Upper lobe of right lung (tissue), 1 donor: ENCODE data around the gene NHLRC4. TPM values are rescaled to one million over a fixed set of nuclear protein-coding genes. Genes with fewer than 3 reads are reported as not detected.

Experiments used
- ATAC-seq: fragments of 200-7000 bp; cut with Tn5 transposase; one replicate; pipeline ENCODE4 v1.9.1; 2020; ENCODE audit warnings: mild to moderate bottlenecking, moderate library complexity
- DNase-seq: peaks from one replicate; pipeline ENCODE4 v3.0.0-alpha.2; 2020
- H3K27ac ChIP-seq: fragments of 200-600 bp; one replicate; pipeline ENCODE4 v1.8.0; 2022
- H3K27me3 ChIP-seq: fragments of 200-600 bp; one replicate; pipeline ENCODE4 v1.8.0; 2022; ENCODE audit warnings: mild to moderate bottlenecking
- H3K36me3 ChIP-seq: fragments of 200-600 bp; one replicate; pipeline ENCODE4 v1.8.0; 2022
- H3K4me1 ChIP-seq: fragments of 200-600 bp; one replicate; pipeline ENCODE4 v1.8.0; 2022
- H3K4me3 ChIP-seq: fragments of 200-600 bp; one replicate; pipeline ENCODE4 v1.8.0; 2022; ENCODE audit warnings: mild to moderate bottlenecking
- H3K9me3 ChIP-seq: fragments of 200-600 bp; one replicate; pipeline ENCODE4 v1.8.0; 2022
- intact Hi-C: fragments of 100-400 bp; cut with DNase I; formaldehyde crosslinking; loops from one replicate; pipeline ENCODE4 v1.11.0; 2022
- total RNA-seq: library from RNA; stranded (reverse); fragmentation: NEBNext Ultra II Directional; extraction: Animal tissue kit (Norgen Biotek cat#: 25700); gene quantifications from one replicate; pipeline ENCODE4 v1.2.1, GENCODE V29; 2021
- TF ChIP-seq, protein P1 (sequence below): fragments of 200-600 bp; IDR thresholded peaks from one replicate; pipeline ENCODE4 v1.8.0; 2022; ENCODE audit warnings: antibody characterized with exemption
- donor health status: DM: no; HTN: yes; CAD: no; lungs with severe emphysema.

The NHLRC4 gene
- total RNA-seq, 1 donor from 2014 or later: 0.98 TPM

DNA sequence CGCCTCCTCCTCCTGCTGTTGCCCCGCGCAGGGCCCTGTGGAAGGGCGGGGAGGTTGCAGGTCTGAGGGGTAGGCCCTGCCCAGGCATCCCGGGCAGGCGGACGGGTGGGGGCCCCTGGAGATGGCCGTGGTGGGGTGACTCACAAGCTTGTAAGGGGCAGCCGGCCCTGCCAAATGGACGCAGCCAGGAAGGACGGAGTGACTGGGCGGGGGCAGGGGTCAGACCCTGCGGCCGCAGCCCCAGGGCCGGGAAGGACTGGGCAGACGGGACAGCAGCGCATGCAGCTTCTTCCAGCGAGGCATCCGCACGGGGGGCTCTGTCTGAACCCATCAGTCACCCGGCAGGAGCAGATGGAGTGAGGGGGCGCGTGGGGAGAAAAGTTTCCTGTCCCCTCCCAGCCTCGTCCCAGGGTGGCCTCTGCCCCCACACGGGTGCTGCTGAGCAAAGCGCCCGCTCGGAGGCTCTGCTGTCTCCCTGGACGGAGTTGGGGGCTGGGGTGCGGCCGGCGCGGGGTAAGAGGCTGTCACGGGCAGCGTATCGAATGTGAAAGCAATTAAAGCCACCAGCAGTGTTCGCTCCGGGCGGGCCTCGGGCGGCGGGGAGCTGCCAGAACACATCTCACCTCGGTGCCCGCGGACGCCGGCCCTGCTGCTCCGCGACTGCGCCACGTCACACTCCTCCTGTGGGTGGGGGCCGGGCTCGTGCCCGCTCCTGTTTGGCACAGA is 12.0 kb upstream of the NHLRC4 start:
- Histone ChIP-seq H3K27me3 (peaks cover 14% of the 10 kb centered on the region), H3K9me3 (no peaks in the 10 kb centered on the region), H3K27ac (no peak overlapping the region), H3K36me3 (peaks cover 17% of the 10 kb centered on the region), H3K4me3 (no peak overlapping the region), H3K4me1 (no peaks in the 10 kb centered on the region)
- intact Hi-C loops: no loop called here
- ATAC-seq (no peak), DNase-seq (no peak)
- TF ChIP-seq, protein P1, sequence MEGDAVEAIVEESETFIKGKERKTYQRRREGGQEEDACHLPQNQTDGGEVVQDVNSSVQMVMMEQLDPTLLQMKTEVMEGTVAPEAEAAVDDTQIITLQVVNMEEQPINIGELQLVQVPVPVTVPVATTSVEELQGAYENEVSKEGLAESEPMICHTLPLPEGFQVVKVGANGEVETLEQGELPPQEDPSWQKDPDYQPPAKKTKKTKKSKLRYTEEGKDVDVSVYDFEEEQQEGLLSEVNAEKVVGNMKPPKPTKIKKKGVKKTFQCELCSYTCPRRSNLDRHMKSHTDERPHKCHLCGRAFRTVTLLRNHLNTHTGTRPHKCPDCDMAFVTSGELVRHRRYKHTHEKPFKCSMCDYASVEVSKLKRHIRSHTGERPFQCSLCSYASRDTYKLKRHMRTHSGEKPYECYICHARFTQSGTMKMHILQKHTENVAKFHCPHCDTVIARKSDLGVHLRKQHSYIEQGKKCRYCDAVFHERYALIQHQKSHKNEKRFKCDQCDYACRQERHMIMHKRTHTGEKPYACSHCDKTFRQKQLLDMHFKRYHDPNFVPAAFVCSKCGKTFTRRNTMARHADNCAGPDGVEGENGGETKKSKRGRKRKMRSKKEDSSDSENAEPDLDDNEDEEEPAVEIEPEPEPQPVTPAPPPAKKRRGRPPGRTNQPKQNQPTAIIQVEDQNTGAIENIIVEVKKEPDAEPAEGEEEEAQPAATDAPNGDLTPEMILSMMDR: no peak

DNA sequence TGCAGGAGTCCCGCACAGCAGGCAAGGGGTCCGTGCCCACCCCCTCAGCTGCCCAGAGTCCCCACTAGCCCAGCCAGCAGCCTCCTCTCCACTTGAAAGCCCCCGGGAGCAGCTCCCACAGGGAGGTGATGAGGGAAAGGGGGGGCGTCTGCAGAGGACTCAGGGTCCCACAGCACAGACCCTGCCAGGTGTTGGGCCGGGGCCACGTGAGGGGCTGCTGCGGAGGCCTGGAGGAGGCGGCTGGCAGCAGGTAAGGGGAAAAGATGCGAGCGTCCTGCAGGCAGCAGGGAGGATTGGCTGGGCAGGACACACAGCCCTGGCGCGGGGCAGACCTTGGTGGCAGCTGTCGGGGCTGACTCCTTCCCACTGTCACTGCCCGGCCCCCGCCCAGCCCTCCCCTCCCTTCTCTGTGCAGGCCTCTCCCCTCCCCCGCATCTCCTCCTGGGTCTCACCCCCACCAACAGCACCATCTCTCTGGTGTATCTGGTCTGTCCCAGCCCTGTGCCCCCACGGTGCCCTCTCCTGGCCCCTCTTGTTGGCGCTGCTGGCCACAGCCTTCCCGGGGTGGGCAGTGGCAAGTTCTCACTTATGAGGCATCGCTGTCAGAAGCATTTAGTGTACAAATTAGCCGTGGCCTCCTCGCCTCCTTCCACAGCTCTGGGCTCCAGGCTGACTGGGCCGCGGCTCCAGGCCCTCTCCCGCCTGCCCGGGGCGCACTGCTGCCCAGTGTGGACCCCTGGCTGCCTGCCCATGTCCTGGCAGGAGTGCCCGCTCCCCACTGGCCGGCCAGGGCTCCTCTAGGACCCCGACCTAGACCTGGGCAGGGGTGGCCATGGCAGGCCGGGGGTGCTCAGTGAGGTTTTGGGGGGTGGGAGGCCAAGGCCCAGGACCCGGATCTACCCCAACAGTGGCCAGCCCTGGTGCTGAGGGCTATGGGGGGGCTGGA is 11.0 kb upstream of the NHLRC4 start:
- TF ChIP-seq, protein P1: no peak
- Histone ChIP-seq H3K27ac (no peak overlapping the region), H3K27me3 (peaks cover 16% of the 10 kb centered on the region), H3K4me3 (no peak overlapping the region), H3K9me3 (no peaks in the 10 kb centered on the region), H3K4me1 (no peaks in the 10 kb centered on the region), H3K36me3 (peaks cover 17% of the 10 kb centered on the region)
- DNase-seq (no peak), ATAC-seq (no peak)
- intact Hi-C loops: no loop called here

DNA sequence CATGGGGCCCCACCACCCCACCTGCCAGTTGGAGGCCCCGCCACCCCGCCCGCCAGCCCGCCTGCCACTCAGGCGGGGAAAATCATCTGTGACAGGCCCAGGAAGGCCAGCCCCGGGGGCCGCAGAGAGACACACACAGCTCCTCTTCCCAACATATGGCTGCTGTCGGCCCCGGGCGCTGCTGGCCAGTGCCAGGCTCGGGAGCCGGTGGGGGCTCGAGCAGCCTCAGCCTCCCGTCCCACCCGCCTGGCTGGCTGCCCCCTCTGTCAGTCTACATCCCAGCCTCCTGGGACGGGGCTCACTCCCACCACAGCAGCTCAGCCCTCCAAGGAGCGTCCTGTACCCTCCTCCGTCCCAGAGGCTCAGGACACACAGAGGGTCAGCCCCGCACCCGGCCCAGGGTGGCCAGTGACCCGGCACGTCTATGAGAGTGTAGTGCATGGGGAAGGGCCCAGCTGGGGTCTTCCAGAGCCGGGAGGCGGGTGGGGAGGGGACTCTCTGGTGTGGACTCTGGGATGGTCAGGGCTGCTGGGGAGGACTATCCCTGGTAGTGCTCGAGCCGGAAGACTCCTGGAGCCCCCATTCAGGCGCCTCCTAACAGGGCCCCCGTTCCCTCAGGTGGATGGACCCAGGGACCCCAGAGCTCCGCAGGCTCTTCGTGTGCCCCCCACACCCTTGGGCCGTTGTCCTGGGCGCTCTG is 10.2 kb upstream of the NHLRC4 start:
- no peak overlapping the region for H3K4me3 ChIP-seq
- no peaks in the 10 kb centered on the region for H3K4me1 ChIP-seq
- no peak for ATAC-seq
- H3K27me3 ChIP-seq: peaks cover 25% of the 10 kb centered on the region
- intact Hi-C loops: no loop called here
- no peak for DNase-seq
- H3K36me3 ChIP-seq: peaks cover 13% of the 10 kb centered on the region
- TF ChIP-seq, protein P1: no peak
- no peaks in the 10 kb centered on the region for H3K9me3 ChIP-seq
- no peak overlapping the region for H3K27ac ChIP-seq

DNA sequence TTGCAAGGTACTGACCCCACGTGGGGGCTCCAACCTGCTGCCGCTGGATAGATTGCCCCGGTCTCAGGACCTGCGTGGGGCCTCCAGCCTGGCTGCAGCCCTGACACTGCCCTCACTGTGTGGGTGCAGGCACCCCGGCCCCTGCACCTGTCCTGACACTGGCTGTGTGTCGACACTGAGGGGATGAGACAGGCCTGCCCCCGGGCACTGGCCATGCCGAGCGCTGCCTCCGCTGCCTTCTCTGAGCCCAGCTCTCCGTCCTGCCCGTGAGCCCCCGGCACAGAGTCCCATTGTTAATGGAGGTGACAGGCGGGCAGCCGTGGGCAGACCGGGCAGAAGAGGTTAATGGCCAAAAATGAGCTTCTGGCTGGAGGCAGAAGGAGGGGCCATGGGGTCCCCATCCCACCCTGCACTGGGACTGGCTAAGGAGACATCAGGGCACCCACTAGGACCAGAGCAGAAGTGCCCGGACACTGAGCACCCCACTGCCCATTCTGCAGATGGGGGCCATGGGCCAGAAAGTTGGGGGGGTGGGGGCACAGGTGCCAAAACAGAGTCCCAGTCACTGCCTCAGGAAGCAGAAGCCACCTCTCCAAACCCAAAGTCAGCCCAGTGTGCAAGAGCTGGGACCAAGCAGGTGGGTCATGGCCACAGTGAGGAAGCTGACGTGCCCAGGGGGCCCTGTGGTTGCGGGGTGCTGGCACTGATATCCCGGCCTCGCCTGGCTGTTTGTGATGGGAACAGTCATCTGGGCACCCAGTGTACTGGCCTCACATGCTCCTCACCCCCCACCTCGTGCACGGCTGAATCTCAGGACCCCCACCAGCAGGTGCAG is 9.1 kb upstream of the NHLRC4 start:
- ATAC-seq: no peak
- no peak overlapping the region for H3K4me3 ChIP-seq
- no peak for DNase-seq
- no peak overlapping the region for H3K27ac ChIP-seq
- intact Hi-C loops: no loop called here
- H3K27me3 ChIP-seq: peaks cover 29% of the 10 kb centered on the region
- peaks cover 2% of the 10 kb centered on the region for H3K36me3 ChIP-seq
- H3K4me1 ChIP-seq: no peaks in the 10 kb centered on the region
- H3K9me3 ChIP-seq: no peaks in the 10 kb centered on the region
- TF ChIP-seq, protein P1: no peak
